GM19025 (cell line): ENCODE results near the gene THBS2.

Experiments
- ATAC-seq: cut with Tn5 transposase; IDR thresholded peaks from one replicate; pipeline ENCODE4 v1.9.1; 2021; ENCODE audit warnings: mild to moderate bottlenecking, low read depth, moderate library complexity; ENCODE audit not compliant: unreplicated experiment

The THBS2 gene

DNA sequence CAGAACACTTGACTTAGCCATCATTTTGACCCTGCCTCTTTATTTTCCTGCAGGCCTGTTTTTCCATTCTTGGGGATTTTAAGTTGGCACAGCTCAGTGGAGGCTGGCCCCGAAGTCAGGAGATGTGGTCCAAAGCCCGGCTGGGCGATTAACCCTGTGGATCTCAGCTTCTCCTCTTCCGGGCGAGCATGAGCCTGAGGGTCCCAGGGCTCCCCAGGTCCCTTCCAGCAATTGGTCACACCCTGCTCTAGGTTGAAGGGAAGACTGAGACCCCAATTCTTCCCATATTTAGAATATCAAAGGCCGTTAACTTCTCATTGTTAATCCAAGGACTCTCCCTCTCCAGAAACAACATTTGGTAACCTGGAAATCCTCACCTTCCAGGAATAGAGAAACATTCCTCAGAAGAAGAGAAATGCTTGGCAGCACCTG is 2.3 kb downstream of the THBS2 start:
- ATAC-seq = no peak

DNA sequence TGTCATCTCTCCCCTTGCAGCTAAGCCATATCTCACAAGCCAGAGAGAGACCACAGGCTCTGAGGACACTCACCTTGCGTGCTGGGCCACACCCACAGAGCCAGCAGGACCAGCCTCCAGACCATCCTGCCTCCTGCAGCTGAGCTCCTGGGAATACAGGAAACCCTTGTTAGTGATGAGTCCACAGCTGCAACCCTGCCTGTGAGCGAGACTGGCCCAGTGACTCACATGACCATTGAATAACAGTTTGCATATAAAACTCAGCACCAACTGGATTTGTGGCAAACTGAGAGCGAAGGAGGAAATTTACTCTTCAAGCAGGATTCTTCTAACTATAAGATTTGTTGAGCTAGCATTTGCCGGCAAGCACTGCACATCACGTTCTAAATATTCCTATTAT is 3.0 kb downstream of the THBS2 start:
- ATAC-seq = no peak

- ATAC-seq = no peak
These were observed 4.6 kb downstream of the THBS2 start for GRCh38 chr6:169249057-169249456.

DNA sequence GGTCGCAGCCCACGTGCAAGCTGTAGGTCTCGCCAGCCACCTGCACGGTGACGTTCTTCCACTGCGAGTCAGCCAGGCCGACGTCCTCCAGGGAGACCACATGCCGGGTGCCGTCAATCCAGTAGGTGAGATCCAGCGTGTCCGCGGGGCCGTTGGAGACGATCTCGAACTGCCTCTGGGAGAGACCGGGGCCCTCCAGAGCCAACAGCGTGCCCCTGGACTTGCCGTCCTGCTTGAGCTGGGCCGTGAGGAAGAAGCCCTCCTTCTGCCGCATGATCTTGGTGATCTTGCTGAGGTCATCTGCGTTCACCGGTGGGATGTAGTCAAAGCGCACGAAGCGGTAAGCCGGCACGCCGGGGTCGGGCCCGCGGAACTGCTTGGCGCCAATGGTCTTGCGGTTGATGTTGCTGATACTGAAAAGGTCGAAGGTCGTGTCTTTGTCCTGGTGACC is 5.1 kb downstream of the THBS2 start:
- ATAC-seq = no peak

DNA sequence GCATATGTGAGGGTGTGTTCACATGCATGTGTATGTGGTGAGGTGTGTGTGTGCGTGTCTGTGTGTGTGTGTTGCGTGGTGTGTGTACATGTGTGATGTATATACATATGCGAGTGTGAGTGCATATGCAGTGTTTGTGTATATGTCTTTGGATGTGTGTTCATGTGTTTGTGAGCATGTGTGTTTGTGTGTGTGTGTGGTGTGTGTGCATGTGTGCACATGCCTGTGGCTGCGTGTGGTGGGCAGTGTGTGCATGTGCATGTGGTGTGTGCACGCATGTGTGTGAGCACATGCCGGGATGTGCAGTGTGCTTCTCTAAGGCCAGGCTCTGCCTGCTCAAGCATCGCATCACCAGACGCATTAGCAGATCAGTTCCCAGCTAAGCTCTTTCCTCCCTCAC is 5.7 kb downstream of the THBS2 start:
- no peak for ATAC-seq

DNA sequence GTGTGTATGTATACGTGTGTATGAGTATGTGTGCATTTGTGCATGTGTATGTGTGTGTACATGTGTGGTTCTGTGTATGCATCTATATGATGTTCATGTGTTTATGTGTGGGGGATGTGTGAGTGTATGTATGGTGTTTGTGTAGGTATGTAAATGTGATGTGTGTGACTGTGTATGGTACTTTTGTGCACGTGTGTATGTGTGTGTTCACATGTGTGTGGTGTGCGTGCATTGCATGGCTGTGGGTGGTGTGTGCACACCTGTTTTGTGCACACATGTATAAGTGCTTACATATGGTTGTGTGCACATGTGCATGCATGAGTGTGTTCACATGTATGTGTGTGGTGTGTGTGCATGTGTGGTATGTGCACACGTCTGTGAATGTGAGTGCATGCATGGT is 6.2 kb downstream of the THBS2 start:
- no peak for ATAC-seq

GRCh38 chr6:169246445-169246844 is 7.2 kb downstream of the THBS2 start:
- ATAC-seq = no peak

DNA sequence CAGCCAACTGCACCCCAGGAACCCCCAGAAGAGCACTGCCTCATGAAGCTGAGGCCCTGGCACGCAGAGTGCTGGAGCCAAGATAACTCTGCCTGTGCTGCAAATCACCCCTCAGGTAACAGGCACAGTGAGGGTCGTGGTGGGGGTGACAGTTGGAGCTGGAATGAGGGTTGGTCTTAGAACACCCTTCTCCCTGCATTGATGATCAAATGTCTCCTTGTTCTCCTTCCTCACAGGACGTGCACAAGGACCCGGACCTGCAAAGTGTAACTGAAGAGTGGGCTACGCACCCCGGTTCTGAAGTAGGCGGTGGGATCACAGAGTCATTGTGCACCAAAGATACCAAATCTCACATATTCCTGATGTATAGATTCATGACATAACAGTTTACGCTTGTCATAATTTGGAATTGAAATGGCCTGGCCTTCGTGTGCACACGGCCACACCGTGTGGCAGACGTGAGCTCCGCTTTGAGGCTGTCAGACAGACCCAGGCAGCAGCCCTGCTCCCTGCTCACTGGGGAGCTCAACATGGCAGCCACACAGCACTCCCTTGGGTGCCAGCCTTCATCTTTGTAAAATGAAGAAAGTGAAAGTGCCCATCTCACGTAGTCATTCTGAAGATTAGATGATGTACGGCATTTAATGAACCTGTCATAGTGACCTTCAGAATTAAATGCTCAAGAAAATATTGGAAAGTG is 8.8 kb downstream of the THBS2 start:
- no peak for ATAC-seq

- no peak for ATAC-seq
These were observed 10.0 kb downstream of the THBS2 start for GRCh38 chr6:169243661-169244060.

- no peak for ATAC-seq
These were observed 10.5 kb downstream of the THBS2 start for GRCh38 chr6:169243186-169243585.

DNA sequence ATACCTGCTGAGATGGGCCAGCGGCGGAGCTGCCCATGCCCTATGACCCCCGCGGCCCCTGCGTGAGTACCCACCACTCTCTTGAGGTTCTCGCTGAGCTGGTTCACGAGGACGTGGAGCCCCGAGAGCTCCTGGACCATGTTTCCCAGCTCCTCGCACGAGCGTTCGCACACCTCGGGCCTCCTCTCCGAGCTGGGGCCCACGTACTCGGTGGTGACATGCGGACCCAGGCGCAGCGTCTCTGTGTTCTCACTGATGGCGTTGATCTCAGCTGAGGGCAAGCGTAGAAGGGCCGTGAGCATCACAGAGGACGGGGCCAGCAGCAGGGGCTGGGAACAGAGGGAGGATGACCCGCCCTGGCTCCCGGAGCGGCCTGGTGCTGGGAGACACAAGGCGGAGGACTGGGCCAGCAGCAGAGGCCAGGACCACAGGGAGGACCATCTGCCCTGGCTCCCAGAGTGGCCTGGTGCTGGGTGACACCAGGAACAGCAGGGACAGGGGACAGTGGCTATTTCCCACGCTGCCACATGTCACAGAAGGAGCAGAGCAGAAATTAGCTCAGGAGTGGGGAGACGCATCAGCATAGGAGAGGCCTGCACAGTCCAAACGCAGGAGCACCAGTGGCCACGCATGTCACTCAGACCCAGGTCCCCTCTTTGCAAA is 11.8 kb downstream of the THBS2 start:
- no peak for ATAC-seq

DNA sequence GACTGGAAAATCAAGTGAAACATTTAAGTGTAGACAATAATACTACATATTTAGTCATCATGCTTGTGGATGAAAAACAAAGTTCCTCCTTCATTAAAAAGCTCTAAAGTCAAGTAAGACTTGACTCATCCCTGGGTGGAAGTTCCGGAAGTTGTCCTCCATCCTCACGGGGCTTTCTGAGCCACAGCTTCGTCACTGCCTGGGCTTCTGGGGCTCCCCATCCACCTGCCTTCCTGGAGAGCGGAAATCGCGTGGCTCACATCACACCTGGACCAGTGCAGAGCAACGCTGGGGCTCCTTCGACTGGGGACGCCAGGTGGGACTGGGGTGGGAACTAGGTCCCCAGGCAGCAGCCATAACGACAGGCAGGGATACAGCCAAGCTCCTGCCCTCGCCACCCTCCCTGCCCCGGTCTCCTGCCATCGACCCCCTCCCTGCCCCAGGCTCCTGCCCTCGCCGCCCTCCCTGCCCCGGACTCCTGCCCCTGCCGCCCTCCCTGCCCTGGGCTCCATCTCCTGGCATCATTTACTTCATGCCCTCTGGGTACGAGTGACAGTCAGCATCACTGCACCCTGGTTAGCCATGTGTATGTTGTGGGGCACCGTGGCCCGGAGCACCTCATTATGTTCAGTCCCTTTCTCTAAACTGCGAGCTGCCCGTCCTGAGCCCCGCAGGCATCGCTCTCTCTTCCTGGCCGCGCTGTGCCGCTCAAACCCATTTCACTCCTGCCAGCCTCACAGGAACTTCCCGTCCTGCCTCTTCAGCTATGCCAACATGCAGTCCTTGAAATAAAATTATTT is 12.9 kb downstream of the THBS2 start:
- no peak for ATAC-seq

DNA sequence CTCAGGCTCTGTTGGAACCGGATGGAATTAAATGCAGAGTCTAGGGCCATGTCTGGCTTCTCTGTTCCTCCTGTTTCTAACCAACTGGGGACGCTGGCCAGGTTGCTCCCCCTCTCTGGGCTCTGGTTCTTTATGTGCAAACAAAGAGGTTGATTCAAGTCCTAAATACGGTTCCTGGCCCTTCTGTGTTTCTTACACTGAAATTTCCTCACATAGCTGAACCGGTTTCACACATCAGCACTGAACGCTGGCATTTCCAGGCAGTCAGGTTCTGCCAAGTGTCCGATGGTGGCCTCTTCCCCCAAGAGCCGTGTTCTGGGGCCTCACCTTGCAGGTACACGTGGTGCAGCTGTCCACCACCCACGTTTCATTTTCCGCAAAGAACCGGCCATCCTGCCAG is 13.5 kb downstream of the THBS2 start:
- ATAC-seq = no peak

DNA sequence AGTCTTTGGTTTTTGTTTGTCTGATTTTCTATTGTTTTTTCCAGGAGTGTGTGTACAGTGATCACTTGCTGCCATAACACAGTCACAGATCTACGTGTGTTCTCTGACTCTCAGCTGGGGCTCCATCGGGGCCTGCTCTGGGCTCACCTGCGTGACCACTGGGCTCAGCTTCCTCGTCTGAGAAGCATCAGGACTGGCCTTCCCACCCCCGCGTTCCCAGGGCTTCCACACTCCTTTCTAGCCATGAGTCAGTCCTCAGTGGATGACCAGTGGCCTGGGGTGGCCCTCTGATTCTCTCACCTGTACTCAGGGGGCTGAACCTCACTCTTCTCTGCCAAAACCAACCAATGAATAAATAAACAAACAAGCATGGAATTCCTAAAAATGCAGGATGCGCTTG is 14.5 kb downstream of the THBS2 start:
- ATAC-seq = no peak

DNA sequence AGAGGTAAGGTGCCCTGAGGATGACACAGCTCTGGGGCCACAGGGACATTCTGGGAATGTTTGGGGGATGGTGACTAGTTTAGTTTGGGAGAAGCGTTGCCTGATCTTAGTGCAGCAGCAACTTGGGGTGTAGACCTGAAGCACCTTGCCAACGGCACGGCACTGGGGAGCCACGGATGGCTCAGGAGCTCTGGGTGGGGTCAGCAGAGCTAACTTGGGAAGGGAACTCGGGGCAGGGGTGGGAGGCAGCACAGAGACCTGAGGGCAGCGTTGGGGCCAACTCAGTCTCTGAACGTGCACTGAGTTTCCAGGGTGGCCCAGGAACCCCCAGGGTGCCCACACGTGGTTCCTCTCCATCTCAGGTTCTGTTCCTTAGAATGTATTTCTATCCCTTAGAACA is 14.9 kb downstream of the THBS2 start:
- no peak for ATAC-seq

GRCh38 chr6:169237496-169238134 is 16.0 kb downstream of the THBS2 start:
- ATAC-seq = no peak

- ATAC-seq = no peak
These were observed 16.7 kb downstream of the THBS2 start for GRCh38 chr6:169236988-169237387.

- no peak for ATAC-seq
These were observed 17.1 kb downstream of the THBS2 start for GRCh38 chr6:169236545-169236944.

GRCh38 chr6:169235286-169235685 is 18.4 kb downstream of the THBS2 start:
- no peak for ATAC-seq

DNA sequence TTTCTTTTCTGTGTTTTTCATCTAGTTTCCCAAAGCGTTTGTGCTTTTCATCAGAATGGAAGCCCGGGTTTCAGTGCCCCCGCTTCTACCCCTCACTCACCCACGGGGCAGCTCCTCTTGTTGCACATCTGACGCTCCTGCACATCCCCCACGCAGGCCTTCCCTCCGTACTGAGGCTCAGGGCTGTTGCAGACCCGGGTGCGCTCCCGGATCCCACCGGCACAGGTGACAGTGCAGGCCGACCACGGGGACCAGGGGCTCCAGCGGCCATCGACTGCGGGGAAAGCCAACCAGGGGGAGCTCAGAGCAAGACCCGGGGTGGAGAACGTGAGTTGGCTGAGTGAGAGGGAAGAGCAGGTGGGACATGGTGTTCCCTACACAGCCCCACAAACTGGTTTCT is 19.0 kb downstream of the THBS2 start:
- no peak for ATAC-seq

- no peak for ATAC-seq
These were observed 19.8 kb downstream of the THBS2 start for GRCh38 chr6:169233832-169234231.
